ENCODE measurements around the gene LILRA5.

DNA sequence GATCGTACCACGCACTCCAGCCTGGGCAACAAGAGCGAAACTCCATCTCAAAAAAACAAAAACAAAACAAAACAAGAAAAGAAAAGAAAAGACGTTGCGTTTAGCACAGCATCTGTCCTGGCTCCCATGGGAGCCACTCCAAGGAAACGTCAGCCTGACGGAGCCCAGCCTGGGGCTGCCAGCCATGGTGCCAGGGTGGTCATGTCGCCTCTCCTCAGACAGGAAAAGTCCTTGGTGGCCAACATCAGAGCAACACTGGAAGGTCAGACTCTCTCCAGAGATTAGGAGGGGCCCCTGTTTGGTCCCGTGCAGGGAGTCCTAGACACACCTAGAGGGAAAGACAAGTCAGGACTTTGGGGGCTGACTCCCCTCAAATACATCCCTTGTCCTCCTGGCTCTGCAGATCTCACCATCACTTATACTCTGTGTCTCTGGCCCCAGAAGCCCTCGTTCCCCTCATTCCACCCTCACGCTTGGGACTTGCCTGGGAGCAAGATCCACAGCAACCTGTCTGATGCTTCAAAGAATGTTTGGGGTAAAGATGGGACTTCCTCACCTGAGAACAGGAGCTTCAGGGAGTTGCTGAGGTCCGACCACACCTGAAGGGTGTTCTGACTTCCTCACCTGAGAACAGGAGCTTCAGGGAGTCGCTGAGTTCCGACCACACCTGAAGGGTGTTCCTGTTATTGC, 16.7 kb upstream of the LILRA5 start:
- TF ChIP-seq POLR2A (IDR thresholded peaks at IDR 0.05; ENCODE audit: control extremely low read depth in 1 of 2, low read depth in 2 of 2, low read length in 2 of 2) (no peak), EZH2 (IDR thresholded peaks at IDR 0.05; ENCODE audit: low read depth, low read length, severe bottlenecking) (no peak), KDM1A (IDR thresholded peaks at IDR 0.05; ENCODE audit: borderline replicate concordance, low read length) (no peak), EGR1 (IDR thresholded peaks at IDR 0.05; ENCODE audit: borderline replicate concordance, low read depth, low read length) (no peak), TAF1 (IDR thresholded peaks at IDR 0.05; ENCODE audit: low read depth, low read length) (no peak), EP300 (IDR thresholded peaks at IDR 0.05; ENCODE audit: borderline replicate concordance in 1 of 2, low read depth in 2 of 2, low read length in 2 of 2) (no peak), CHD2 (IDR thresholded peaks at IDR 0.05; ENCODE audit: low read length) (no peak), BRCA1 (IDR thresholded peaks at IDR 0.05; ENCODE audit: low read depth, low read length) (no peak), POU5F1 (IDR thresholded peaks at IDR 0.05; ENCODE audit: low read depth, low read length) (no peak), POLR2AphosphoS5 (IDR thresholded peaks at IDR 0.05; ENCODE audit: low read depth, low read length) (no peak), HDAC6 (IDR thresholded peaks at IDR 0.05; ENCODE audit: low read depth, low read length) (no peak)
- TF ChIP-seq, protein P1, sequence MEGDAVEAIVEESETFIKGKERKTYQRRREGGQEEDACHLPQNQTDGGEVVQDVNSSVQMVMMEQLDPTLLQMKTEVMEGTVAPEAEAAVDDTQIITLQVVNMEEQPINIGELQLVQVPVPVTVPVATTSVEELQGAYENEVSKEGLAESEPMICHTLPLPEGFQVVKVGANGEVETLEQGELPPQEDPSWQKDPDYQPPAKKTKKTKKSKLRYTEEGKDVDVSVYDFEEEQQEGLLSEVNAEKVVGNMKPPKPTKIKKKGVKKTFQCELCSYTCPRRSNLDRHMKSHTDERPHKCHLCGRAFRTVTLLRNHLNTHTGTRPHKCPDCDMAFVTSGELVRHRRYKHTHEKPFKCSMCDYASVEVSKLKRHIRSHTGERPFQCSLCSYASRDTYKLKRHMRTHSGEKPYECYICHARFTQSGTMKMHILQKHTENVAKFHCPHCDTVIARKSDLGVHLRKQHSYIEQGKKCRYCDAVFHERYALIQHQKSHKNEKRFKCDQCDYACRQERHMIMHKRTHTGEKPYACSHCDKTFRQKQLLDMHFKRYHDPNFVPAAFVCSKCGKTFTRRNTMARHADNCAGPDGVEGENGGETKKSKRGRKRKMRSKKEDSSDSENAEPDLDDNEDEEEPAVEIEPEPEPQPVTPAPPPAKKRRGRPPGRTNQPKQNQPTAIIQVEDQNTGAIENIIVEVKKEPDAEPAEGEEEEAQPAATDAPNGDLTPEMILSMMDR (IDR thresholded peaks at IDR 0.05; ENCODE audit: control extremely low read depth in 1 of 3, insufficient read depth in 1 of 3, low read depth in 1 of 3, low read length in 3 of 3): no peak
- TF ChIP-seq, protein P2, sequence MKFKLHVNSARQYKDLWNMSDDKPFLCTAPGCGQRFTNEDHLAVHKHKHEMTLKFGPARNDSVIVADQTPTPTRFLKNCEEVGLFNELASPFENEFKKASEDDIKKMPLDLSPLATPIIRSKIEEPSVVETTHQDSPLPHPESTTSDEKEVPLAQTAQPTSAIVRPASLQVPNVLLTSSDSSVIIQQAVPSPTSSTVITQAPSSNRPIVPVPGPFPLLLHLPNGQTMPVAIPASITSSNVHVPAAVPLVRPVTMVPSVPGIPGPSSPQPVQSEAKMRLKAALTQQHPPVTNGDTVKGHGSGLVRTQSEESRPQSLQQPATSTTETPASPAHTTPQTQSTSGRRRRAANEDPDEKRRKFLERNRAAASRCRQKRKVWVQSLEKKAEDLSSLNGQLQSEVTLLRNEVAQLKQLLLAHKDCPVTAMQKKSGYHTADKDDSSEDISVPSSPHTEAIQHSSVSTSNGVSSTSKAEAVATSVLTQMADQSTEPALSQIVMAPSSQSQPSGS (IDR thresholded peaks at IDR 0.05; ENCODE audit: low read length): no peak
- TF ChIP-seq, protein P3, sequence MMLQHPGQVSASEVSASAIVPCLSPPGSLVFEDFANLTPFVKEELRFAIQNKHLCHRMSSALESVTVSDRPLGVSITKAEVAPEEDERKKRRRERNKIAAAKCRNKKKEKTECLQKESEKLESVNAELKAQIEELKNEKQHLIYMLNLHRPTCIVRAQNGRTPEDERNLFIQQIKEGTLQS (IDR thresholded peaks at IDR 0.05; ENCODE audit: insufficient read depth, low read depth, low read length): no peak

All from H1 (cell line).